Esophagus muscularis mucosa (tissue), 4 donors: ENCODE results near the gene CAMTA1. TPM values are rescaled to one million over a fixed set of nuclear protein-coding genes. Genes with fewer than 3 reads are reported as not detected.

ENCODE experiments used
- DNase-seq: peaks from one replicate; pipeline ENCODE4 v3.0.0-alpha.2; 2017; ENCODE audit errors: extremely low spot score
- H3K27ac ChIP-seq, 4 donors: fragments of 200-600 bp; sonication (generic); replicated peaks in 1 of 4; 1 replicate in 3 of 4; 2 replicates in 1 of 4; pipeline ENCODE4 v1.5.1; 2016 to 2019; ENCODE audit warnings: mild to moderate bottlenecking in 1 of 4
- H3K27me3 ChIP-seq, 4 donors: fragments of 200-600 bp; sonication (generic); one replicate each; pipeline versions ENCODE4 v1.5.1 to v1.6.0; 2016 to 2019
- H3K36me3 ChIP-seq, 4 donors: fragments of 200-600 bp; sonication (generic); one replicate each; pipeline ENCODE4 v1.5.1; 2016 to 2019
- H3K4me1 ChIP-seq, 4 donors: fragments of 200-600 bp; sonication (generic); one replicate each; pipeline ENCODE4 v1.5.1; 2016 to 2019
- H3K4me3 ChIP-seq, 4 donors: fragments of 200-600 bp; sonication (generic); 1 replicate in 2 of 4; 2 replicates in 2 of 4; pipeline ENCODE4 v1.5.1; 2016 to 2019; ENCODE audit warnings: mild to moderate bottlenecking in 4 of 4, moderate library complexity in 1 of 4
- H3K9me3 ChIP-seq, 4 donors: fragments of 200-600 bp; sonication (generic); 1 replicate in 3 of 4; 2 replicates in 1 of 4; pipeline ENCODE4 v1.5.1; 2016 to 2019
- CTCF ChIP-seq, 3 experiments: fragments of 200-600 bp in 2 of 3; fragments of 450-650 bp in 1 of 3; sonication (generic) in 2 of 3; IDR thresholded peaks; one replicate each; pipeline ENCODE4 v1.5.1; 2017 to 2019; ENCODE audit warnings: antibody characterized with exemption in 3 of 3, mild to moderate bottlenecking in 2 of 3, moderate library complexity in 1 of 3
- EP300 ChIP-seq: sonication (generic); formaldehyde crosslinking; IDR thresholded peaks from one replicate; pipeline ENCODE4 v1.6.1; 2017; ENCODE audit warnings: antibody characterized with exemption
- POLR2A ChIP-seq: fragments of 450-650 bp; IDR thresholded peaks from one replicate; pipeline ENCODE4 v1.6.1; 2017; ENCODE audit warnings: antibody characterized with exemption, moderate library complexity, mild to moderate bottlenecking, low read depth
- POLR2AphosphoS5 ChIP-seq, 2 donors: sonication (generic); formaldehyde crosslinking; IDR thresholded peaks; one replicate each; pipeline ENCODE4 v1.6.1; 2017; ENCODE audit warnings: antibody characterized with exemption in 2 of 2
- WGBS: methylation state at CpG from one replicate; pipeline ENCODE4 v1.1.5; 2018; 5-methylcytosine and 5-hydroxymethylcytosine counted together
- intact Hi-C: fragments of 100-400 bp; cut with DNase I; formaldehyde crosslinking; loops from one replicate; pipeline ENCODE4 v1.15.1; 2023
- total RNA-seq, 4 donors: library from RNA; depleted of rRNA; stranded (reverse); fragments of >200 nt; gene quantifications; one replicate each; pipeline versions ENCODE4 v1.1.0 to v1.2.1, GENCODE V29; 2016

The CAMTA1 gene
- total RNA-seq, 4 donors from 2014 or later = 109 to 226 (median 139) TPM

GRCh38 chr1:7589080-7589735, 804.0 kb downstream of the CAMTA1 start:
- H3K27me3 ChIP-seq = no peaks in the 10 kb centered on the region
- H3K4me3 ChIP-seq = no peak overlapping the region
- no peaks in the 10 kb centered on the region for H3K9me3 ChIP-seq
- TF ChIP-seq POLR2AphosphoS5 (IDR thresholded peaks at IDR 0.05) (no peak), POLR2A (no peak), EP300 (no peak), CTCF (IDR thresholded peaks at IDR 0.05) (no peak)
- H3K36me3 ChIP-seq = no peaks in the 10 kb centered on the region
- peaks cover 0 to 6% (median 0%) of the 10 kb centered on the region in 4 donors for H3K4me1 ChIP-seq
- intact Hi-C loops = no loop called here
- H3K27ac ChIP-seq = no peak overlapping the region
- 91% methylated on average over 12 of the region's 14 CpGs for WGBS
- no peak for DNase-seq

- WGBS = 74% methylated on average over 8 of the region's 10 CpGs
- DNase-seq = no peak
- intact Hi-C loops = no loop called here
Observed at GRCh38 chr1:7589774-7590425, 804.6 kb downstream of the CAMTA1 start.

DNA sequence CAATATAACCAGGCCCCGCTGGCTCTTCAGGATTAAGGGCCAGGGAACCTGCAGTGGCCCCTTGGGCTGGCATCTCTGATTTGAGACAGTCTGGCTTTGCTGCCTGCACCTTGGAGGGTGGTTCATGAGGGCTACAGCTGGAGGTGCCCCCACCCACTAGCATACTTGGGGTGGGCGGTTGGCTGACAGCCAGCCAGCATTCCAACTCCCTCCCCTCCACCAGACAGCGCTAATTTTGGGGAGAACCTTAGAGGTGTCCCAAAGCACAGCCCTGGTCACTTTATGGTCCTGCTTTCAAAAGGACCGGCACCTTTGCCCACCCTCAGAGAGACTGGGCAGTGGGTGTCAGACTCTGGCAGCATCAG, 805.2 kb downstream of the CAMTA1 start:
- no peak overlapping the region for H3K27ac ChIP-seq
- H3K4me1 ChIP-seq = peaks cover 0 to 6% (median 0%) of the 10 kb centered on the region in 4 donors
- no peaks in the 10 kb centered on the region for H3K9me3 ChIP-seq
- WGBS = 89% methylated on average over 1 of the region's 4 CpGs
- no peaks in the 10 kb centered on the region for H3K27me3 ChIP-seq
- no peak for DNase-seq
- no peak overlapping the region for H3K4me3 ChIP-seq
- no peaks in the 10 kb centered on the region for H3K36me3 ChIP-seq
- intact Hi-C loops = no loop called here
- TF ChIP-seq POLR2AphosphoS5 (IDR thresholded peaks at IDR 0.05) = no peak
- TF ChIP-seq POLR2A = no peak
- TF ChIP-seq CTCF (IDR thresholded peaks at IDR 0.05) = no peak
- TF ChIP-seq EP300 = no peak

More at GRCh38 chr1:7589774-7590425, 804.6 kb downstream of the CAMTA1 start:
- Histone ChIP-seq H3K27me3 (no peaks in the 10 kb centered on the region), H3K36me3 (no peaks in the 10 kb centered on the region), H3K27ac (no peak overlapping the region), H3K4me1 (peaks cover 0 to 6% (median 0%) of the 10 kb centered on the region in 4 donors), H3K9me3 (no peaks in the 10 kb centered on the region), H3K4me3 (no peak overlapping the region)
- TF ChIP-seq POLR2A (no peak), EP300 (no peak), POLR2AphosphoS5 (IDR thresholded peaks at IDR 0.05) (no peak), CTCF (IDR thresholded peaks at IDR 0.05) (no peak)

GRCh38 chr1:7591565-7591964, 806.3 kb downstream of the CAMTA1 start:
- intact Hi-C loops = no loop called here
- 93% methylated on average over 10 of the region's 10 CpGs for WGBS
- Histone ChIP-seq H3K9me3 (no peaks in the 10 kb centered on the region), H3K27me3 (no peaks in the 10 kb centered on the region), H3K36me3 (no peaks in the 10 kb centered on the region), H3K27ac (no peak overlapping the region), H3K4me1 (no peaks in the 10 kb centered on the region), H3K4me3 (no peak overlapping the region)
- no peak for TF ChIP-seq POLR2A
- no peak for TF ChIP-seq EP300
- no peak for TF ChIP-seq CTCF (IDR thresholded peaks at IDR 0.05)
- no peak for TF ChIP-seq POLR2AphosphoS5 (IDR thresholded peaks at IDR 0.05)
- no peak for DNase-seq
